Measurements from ENCODE around the gene TAOK3. TPM values are rescaled to one million over a fixed set of nuclear protein-coding genes. Genes with fewer than 3 reads are reported as not detected.

Gene TAOK3
- total and polyA plus RNA-seq, 12 donors = 10.7 to 55.3 (median 29.8) TPM

GRCh38 chr12:118187751-118188435, 184.8 kb downstream of the TAOK3 start:
- TF ChIP-seq POLR2A (IDR thresholded peaks at IDR 0.05) (no peak), CTCF (IDR thresholded peaks at IDR 0.05) (no peak)
- H3K9me3 ChIP-seq (replicated peaks in 1 of 3) = no peaks in the 10 kb centered on the region
- 45 to 65% (median 50%) methylated on average over 6 of the region's 6 CpGs for WGBS, 4 donors
- DNase-seq = peak in 1 of 7 donors; percentile 5
- H3K4me3 ChIP-seq = peak overlapping the region in 1 of 4 donors; percentile 43
- H3K27me3 ChIP-seq = no peaks in the 10 kb centered on the region
- peak overlapping the region in 4 of 5 donors; percentile 17 to 89 (median 62) for H3K27ac ChIP-seq
- H3K36me3 ChIP-seq (replicated peaks in 1 of 2) = no peaks in the 10 kb centered on the region
- H3K4me1 ChIP-seq (replicated peaks in 1 of 2) = peaks cover 22 to 43% of the 10 kb centered on the region in 2 donors
- intact Hi-C loops (cut with DNase I) = no loop called here

DNA sequence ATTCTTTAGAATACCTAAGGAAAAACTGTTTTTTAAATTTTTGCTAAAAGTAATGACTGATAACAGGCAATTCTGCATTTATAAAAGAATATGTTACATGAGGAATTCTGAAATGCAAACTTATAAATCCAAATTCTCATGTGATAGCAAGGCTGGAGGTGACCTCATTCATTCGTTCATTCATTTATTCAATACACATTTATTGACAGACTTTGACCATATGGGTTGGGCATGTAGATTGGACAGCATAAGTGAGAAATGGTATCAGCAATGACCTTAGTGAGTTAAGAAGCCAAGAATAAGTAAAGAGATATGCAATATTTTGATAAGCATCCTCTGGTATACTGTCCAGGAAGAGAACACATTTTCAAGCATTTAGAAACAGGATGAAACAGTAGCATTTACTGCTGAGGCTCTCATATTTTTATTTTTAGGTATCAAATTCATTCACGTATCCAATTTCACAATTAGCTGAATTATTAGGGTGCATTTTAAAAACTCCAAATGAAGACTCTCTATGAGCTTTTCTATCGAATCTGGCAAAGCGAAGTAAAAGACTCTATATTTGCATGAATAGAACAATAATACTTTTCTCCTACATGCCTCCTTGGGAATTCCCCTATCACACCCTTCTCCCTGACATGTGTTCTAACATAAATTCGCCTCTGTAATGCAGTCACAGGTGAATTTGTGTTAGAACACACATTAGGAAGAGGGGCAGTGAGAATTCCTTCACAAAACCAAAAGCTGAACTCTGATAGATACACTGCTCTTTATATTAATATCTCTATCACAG, 186.9 kb downstream of the TAOK3 start:
- Histone ChIP-seq H3K9me3 (replicated peaks in 1 of 3) (no peaks in the 10 kb centered on the region), H3K27me3 (no peaks in the 10 kb centered on the region), H3K4me1 (replicated peaks in 1 of 2) (peaks cover 25 to 39% of the 10 kb centered on the region in 2 donors), H3K36me3 (replicated peaks in 1 of 2) (peaks cover 0 to 5% of the 10 kb centered on the region in 2 donors), H3K4me3 (no peak overlapping the region), H3K27ac (peak overlapping the region in 1 of 5 donors; percentile 16)
- no peak for DNase-seq
- TF ChIP-seq CTCF (IDR thresholded peaks at IDR 0.05) = no peak
- TF ChIP-seq POLR2A (IDR thresholded peaks at IDR 0.05) = no peak
- intact Hi-C loops (cut with DNase I) = no loop called here
- 86 to 93% (median 88%) methylated on average over 5 of the region's 5 CpGs for WGBS, 4 donors

DNA sequence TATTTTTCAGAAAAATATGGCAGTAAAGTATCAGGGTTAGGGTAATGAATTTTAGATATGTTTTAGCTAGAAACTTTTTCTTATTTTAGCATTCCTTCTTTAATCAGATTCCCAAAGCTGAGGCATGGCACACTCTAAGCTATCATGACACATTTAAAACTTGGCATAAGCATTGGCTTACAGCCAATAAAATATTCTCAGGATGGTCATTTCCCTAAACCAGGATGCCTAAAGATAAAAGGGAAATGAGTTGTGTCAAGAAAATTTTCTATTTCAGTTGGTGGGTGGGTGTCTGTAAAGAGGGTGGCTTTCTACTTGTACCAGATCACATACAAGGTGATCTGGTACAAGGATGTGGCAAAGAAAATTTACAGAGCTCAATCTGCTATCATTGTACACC, 189.0 kb downstream of the TAOK3 start:
- no peak overlapping the region for H3K27ac ChIP-seq
- peaks cover 13 to 28% of the 10 kb centered on the region in 2 donors for H3K4me1 ChIP-seq (replicated peaks in 1 of 2)
- H3K4me3 ChIP-seq = no peak overlapping the region
- no peak for DNase-seq
- intact Hi-C loops (cut with DNase I) = loop anchor here in 1 of 2 donors (5.0 kb wide), 1 partner anchor 194 kb away; the partner anchor contains the start of gene SUDS3
- H3K36me3 ChIP-seq (replicated peaks in 1 of 2) = peaks cover 0 to 17% of the 10 kb centered on the region in 2 donors
- no peaks in the 10 kb centered on the region for H3K27me3 ChIP-seq
- H3K9me3 ChIP-seq (replicated peaks in 1 of 3) = no peaks in the 10 kb centered on the region
- TF ChIP-seq POLR2A (IDR thresholded peaks at IDR 0.05) (no peak), CTCF (IDR thresholded peaks at IDR 0.05) (no peak)

DNA sequence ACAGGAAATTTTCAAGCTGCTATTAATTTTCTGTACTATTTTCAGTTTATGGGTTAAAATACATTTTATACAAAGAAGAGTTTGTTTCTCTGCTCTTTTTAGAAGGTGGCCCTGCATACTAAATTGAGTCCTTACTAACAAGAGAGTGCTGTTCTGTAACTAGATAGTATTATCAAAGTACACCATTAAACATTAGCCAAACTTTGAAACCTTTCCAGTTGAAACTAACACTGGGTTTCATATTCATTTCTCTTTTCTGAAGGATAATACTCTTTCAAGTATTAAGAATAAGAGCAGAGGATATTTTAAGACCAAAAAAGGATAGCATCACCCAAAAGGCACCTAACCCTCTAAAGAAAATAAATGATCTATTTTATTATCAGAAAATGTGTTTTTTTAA, 189.6 kb downstream of the TAOK3 start:
- Histone ChIP-seq H3K36me3 (replicated peaks in 1 of 2) (peaks cover 0 to 23% of the 10 kb centered on the region in 2 donors), H3K4me1 (replicated peaks in 1 of 2) (peaks cover 10 to 24% of the 10 kb centered on the region in 2 donors), H3K9me3 (replicated peaks in 1 of 3) (no peaks in the 10 kb centered on the region), H3K27ac (no peak overlapping the region), H3K4me3 (no peak overlapping the region), H3K27me3 (no peaks in the 10 kb centered on the region)
- intact Hi-C loops (cut with DNase I) = loop anchor here in 1 of 2 donors (5.0 kb wide), 1 partner anchor 194 kb away; the partner anchor contains the start of gene SUDS3
- TF ChIP-seq CTCF (IDR thresholded peaks at IDR 0.05) = no peak
- no peak for TF ChIP-seq POLR2A (IDR thresholded peaks at IDR 0.05)
- DNase-seq = no peak
